Measurements from ENCODE around the gene CACUL1. TPM values are rescaled to one million over a fixed set of nuclear protein-coding genes. Genes with fewer than 3 reads are reported as not detected.

Gene CACUL1
- total and polyA plus RNA-seq, 2 of the 13 experiments (the other 11 are each of a cell fraction or from before 2014, with no cell fraction given), result 14.2 to 31.0 TPM

- in situ Hi-C loops (cut with HindIII; ENCODE audit: extremely low pct_ligation_motif_present, low pct_unique_long_range_greater_than_20kb), result no loop called here
- Histone ChIP-seq H3K4me1 (ENCODE audit: insufficient read depth, low read length) (no peaks in the 10 kb centered on the region), H3K9ac (ENCODE audit: insufficient read depth, low read depth, low read length) (no peak overlapping the region), H2AFZ (ENCODE audit: low read length) (no peak overlapping the region), H3K36me3 (replicated peaks in 1 of 2; ENCODE audit: control insufficient read depth in 1 of 2, insufficient read depth in 2 of 2, low read length in 2 of 2) (no peaks in the 10 kb centered on the region), H4K20me1 (ENCODE audit: insufficient read depth, low read length) (no peaks in the 10 kb centered on the region), H3K4me2 (ENCODE audit: low read depth, low read length) (no peak overlapping the region), H3K79me2 (ENCODE audit: insufficient read depth, low read length) (no peaks in the 10 kb centered on the region), H3K4me3 (replicated peaks in 1 of 3; ENCODE audit: insufficient read depth in 1 of 3, low read depth in 2 of 3, low read length in 3 of 3) (no peak overlapping the region), H3K27me3 (ENCODE audit: control insufficient read depth in 1 of 2, insufficient read depth in 2 of 2, low read length in 2 of 2) (no peaks in the 10 kb centered on the region; a peak in 1 of 5 replicates), H3K27ac (ENCODE audit: extremely low read length, insufficient read depth, low read length) (no peak overlapping the region), H3K9me3 (ENCODE audit: low read length) (0 out of 2 replicates have a peak, but pooled peaks cover 10% of the 10 kb centered on the region)
- FAIRE-seq, result no peak
- ChIA-PET CTCF (ENCODE audit: low intra/inter-chr PET ratio, low total read pairs) (no interaction called here), POLR2A (no interaction called here)
- no TSS peak for BruUV-seq (replicated peaks)
- intact Hi-C loops (cut with micrococcal nuclease; ENCODE audit: unreplicated experiment), result no loop called here
- no peak for DNase-seq (ENCODE audit: low spot score)
- TF ChIP-seq ZNF30 (CRISPR knock-in tag; IDR thresholded peaks at IDR 0.05), result no peak
- TF ChIP-seq SMC3 (IDR thresholded peaks at IDR 0.05; ENCODE audit: low read length), result 0 out of 2 replicates have a peak, but pooled peaks have one; percentile 3
- ATAC-seq, result no peak
- 19% methylated on average over 7 of the region's 7 CpGs for WGBS (ENCODE audit: low lambda C conversion rate)
Measured at GRCh38 chr10:118775478-118775877, 20.7 kb upstream of the CACUL1 start.

GRCh38 chr10:118773041-118773440, 18.3 kb upstream of the CACUL1 start:
- ChIA-PET CTCF (ENCODE audit: low intra/inter-chr PET ratio, low total read pairs) (no interaction called here), POLR2A (no interaction called here)
- H2AFZ ChIP-seq (ENCODE audit: low read length), result no peak overlapping the region
- H3K27me3 ChIP-seq (ENCODE audit: control insufficient read depth in 1 of 2, insufficient read depth in 2 of 2, low read length in 2 of 2), result no peaks in the 10 kb centered on the region; a peak in 1 of 5 replicates
- in situ Hi-C loops (cut with HindIII; ENCODE audit: extremely low pct_ligation_motif_present, low pct_unique_long_range_greater_than_20kb), result no loop called here
- intact Hi-C loops (cut with micrococcal nuclease; ENCODE audit: unreplicated experiment), result no loop called here
- no peak overlapping the region for H3K4me2 ChIP-seq (ENCODE audit: low read depth, low read length)
- H3K27ac ChIP-seq (ENCODE audit: extremely low read length, insufficient read depth, low read length), result no peak overlapping the region
- WGBS (ENCODE audit: low lambda C conversion rate), result 14% methylated on average over 4 of the region's 4 CpGs
- H3K9ac ChIP-seq (ENCODE audit: insufficient read depth, low read depth, low read length), result no peak overlapping the region
- H3K4me3 ChIP-seq (replicated peaks in 1 of 3; ENCODE audit: insufficient read depth in 1 of 3, low read depth in 2 of 3, low read length in 3 of 3), result no peak overlapping the region
- no peaks in the 10 kb centered on the region for H3K79me2 ChIP-seq (ENCODE audit: insufficient read depth, low read length)
- BruUV-seq (replicated peaks), result no TSS peak
- no peaks in the 10 kb centered on the region for H4K20me1 ChIP-seq (ENCODE audit: insufficient read depth, low read length)
- H3K36me3 ChIP-seq (replicated peaks in 1 of 2; ENCODE audit: control insufficient read depth in 1 of 2, insufficient read depth in 2 of 2, low read length in 2 of 2), result no peaks in the 10 kb centered on the region
- TF ChIP-seq MAFK (conservative IDR thresholded peaks at IDR 0.05 in 1 of 2, IDR thresholded peaks at IDR 0.05 in 1 of 2; ENCODE audit: low read length in 2 of 2) (peak in 1 of 2 experiments; percentile 15; a peak in 1 of 4 replicates), NCOA5 (CRISPR knock-in tag; IDR thresholded peaks at IDR 0.05) (no peak)
- H3K4me1 ChIP-seq (ENCODE audit: insufficient read depth, low read length), result peaks cover 12% of the 10 kb centered on the region; the same call in 1 of the 2 replicates
- DNase-seq (ENCODE audit: low spot score) (no peak), ATAC-seq (no peak), FAIRE-seq (no peak)
- 0 out of 2 replicates have a peak, but pooled peaks cover 10% of the 10 kb centered on the region for H3K9me3 ChIP-seq (ENCODE audit: low read length)

Measured in HepG2 (cell line).